Measurements from ENCODE around the gene MYO9B. TPM values are rescaled to one million over a fixed set of nuclear protein-coding genes. Genes with fewer than 3 reads are reported as not detected.

MYO9B gene
- total RNA-seq, 1 experiment from 2014 or later: 85.4 TPM

- BruUV-seq (replicated peaks): no TSS peak
Measured at GRCh38 chr19:17219286-17219685, 143.7 kb downstream of the MYO9B start.

GRCh38 chr19:17220207-17220758 is 144.7 kb downstream of the MYO9B start:
- H3K9me3 ChIP-seq (ENCODE audit: low read depth, low read length, poor library complexity, severe bottlenecking): no peaks in the 10 kb centered on the region
- intact Hi-C loops (cut with micrococcal nuclease; ENCODE audit: unreplicated experiment): no loop called here
- H3K36me3 ChIP-seq (ENCODE audit: insufficient read depth, low read length, poor library complexity, severe bottlenecking): peaks cover 17% of the 10 kb centered on the region
- peaks cover 4% of the 10 kb centered on the region for H3K4me1 ChIP-seq (ENCODE audit: insufficient read depth, low read length, poor library complexity, severe bottlenecking)
- ChIA-PET CTCF (no interaction called here), POLR2A (ENCODE audit: low non-redundant PET) (interaction anchor here (0.6 kb wide), 1 partner anchor 636 kb away, joined by 4 read pairs; no protein-coding TSS in a partner anchor)
- TF ChIP-seq EZH2 (IDR thresholded peaks at IDR 0.05; ENCODE audit: borderline replicate concordance, low read depth, low read length, poor library complexity, severe bottlenecking) (no peak), CTCF (conservative IDR thresholded peaks at IDR 0.05; ENCODE audit: low read depth, low read length) (no peak)
- no TSS peak for BruUV-seq (replicated peaks)
- no peaks in the 10 kb centered on the region for H3K27me3 ChIP-seq (replicated peaks; ENCODE audit: insufficient read depth, low read depth, low read length, poor library complexity)
- H3K27ac ChIP-seq (ENCODE audit: low read depth, low read length, poor library complexity, severe bottlenecking): no peak overlapping the region
- peak; percentile 73 for DNase-seq (ENCODE audit: low spot score)
- H3K4me3 ChIP-seq (ENCODE audit: low read depth, low read length, poor library complexity, severe bottlenecking): no peak overlapping the region

More at GRCh38 chr19:17219286-17219685, 143.7 kb downstream of the MYO9B start:
- Histone ChIP-seq H3K27me3 (replicated peaks; ENCODE audit: insufficient read depth, low read depth, low read length, poor library complexity) (no peaks in the 10 kb centered on the region), H3K27ac (ENCODE audit: low read depth, low read length, poor library complexity, severe bottlenecking) (no peak overlapping the region), H3K36me3 (ENCODE audit: insufficient read depth, low read length, poor library complexity, severe bottlenecking) (peaks cover 17% of the 10 kb centered on the region), H3K4me3 (ENCODE audit: low read depth, low read length, poor library complexity, severe bottlenecking) (no peak overlapping the region), H3K4me1 (ENCODE audit: insufficient read depth, low read length, poor library complexity, severe bottlenecking) (peaks cover 13% of the 10 kb centered on the region), H3K9me3 (ENCODE audit: low read depth, low read length, poor library complexity, severe bottlenecking) (no peaks in the 10 kb centered on the region)
- no peak for TF ChIP-seq EZH2 (IDR thresholded peaks at IDR 0.05; ENCODE audit: borderline replicate concordance, low read depth, low read length, poor library complexity, severe bottlenecking)
- TF ChIP-seq CTCF (conservative IDR thresholded peaks at IDR 0.05; ENCODE audit: low read depth, low read length): no peak
- CTCF ChIA-PET: no interaction called here
- no peak for DNase-seq (ENCODE audit: low spot score)
- POLR2A ChIA-PET (ENCODE audit: low non-redundant PET): no interaction called here
- intact Hi-C loops (cut with micrococcal nuclease; ENCODE audit: unreplicated experiment): no loop called here

- no peak for TF ChIP-seq CTCF (conservative IDR thresholded peaks at IDR 0.05; ENCODE audit: low read depth, low read length)
- no peak for TF ChIP-seq EZH2 (IDR thresholded peaks at IDR 0.05; ENCODE audit: borderline replicate concordance, low read depth, low read length, poor library complexity, severe bottlenecking)
- ChIA-PET CTCF (no interaction called here), POLR2A (ENCODE audit: low non-redundant PET) (no interaction called here)
- Histone ChIP-seq H3K27ac (ENCODE audit: low read depth, low read length, poor library complexity, severe bottlenecking) (no peak overlapping the region), H3K36me3 (ENCODE audit: insufficient read depth, low read length, poor library complexity, severe bottlenecking) (no peaks in the 10 kb centered on the region), H3K9me3 (ENCODE audit: low read depth, low read length, poor library complexity, severe bottlenecking) (no peaks in the 10 kb centered on the region), H3K27me3 (replicated peaks; ENCODE audit: insufficient read depth, low read depth, low read length, poor library complexity) (no peaks in the 10 kb centered on the region), H3K4me1 (ENCODE audit: insufficient read depth, low read length, poor library complexity, severe bottlenecking) (peaks cover 5% of the 10 kb centered on the region), H3K4me3 (ENCODE audit: low read depth, low read length, poor library complexity, severe bottlenecking) (no peak overlapping the region)
- no peak for DNase-seq (ENCODE audit: low spot score)
- BruUV-seq (replicated peaks): no TSS peak
- intact Hi-C loops (cut with micrococcal nuclease; ENCODE audit: unreplicated experiment): no loop called here
Measured at GRCh38 chr19:17225053-17225452, 149.5 kb downstream of the MYO9B start.

All from A673 (cell line).